NT2/D1 (cell line): ENCODE data around the gene FAM13A.

ENCODE experiments used
- SUZ12 ChIP-seq: IDR thresholded peaks from 2 replicates; pipeline ENCODE4 v1.6.1; 2011; ENCODE audit not compliant: insufficient read length, insufficient read depth; ENCODE audit errors: extremely low read depth
- YY1 ChIP-seq: IDR thresholded peaks from 2 replicates; pipeline ENCODE4 v1.6.1; 2011; ENCODE audit not compliant: insufficient read length, insufficient read depth

GRCh38 chr4:88967883-88968331, 89.1 kb downstream of the FAM13A start:
- TF ChIP-seq YY1 = no peak
- TF ChIP-seq SUZ12 = no peak
